Glutamatergic neuron (in vitro differentiated cells): ENCODE results near the gene MANSC1. TPM values are rescaled to one million over a fixed set of nuclear protein-coding genes. Genes with fewer than 3 reads are reported as not detected.
"Not testable (repeated sequence)": the region's sequence is repeated elsewhere in the genome, so short reads cannot be mapped to it uniquely, and the experiment has no call there.

ENCODE experiments used
- DNase-seq: peaks from one replicate; pipeline ENCODE4 v3.0.0; 2022
- H3K27ac Mint-ChIP-seq: one replicate; pipeline ENCODE4 v1.8.0; 2020; ENCODE audit warnings: mild to moderate bottlenecking, mixed read lengths, inconsistent platforms; ENCODE audit not compliant: unreplicated experiment
- H3K27me3 Mint-ChIP-seq: one replicate; pipeline ENCODE4 v1.8.0; 2020; ENCODE audit warnings: mild to moderate bottlenecking, moderate library complexity, mixed read lengths, inconsistent platforms; ENCODE audit not compliant: unreplicated experiment
- H3K36me3 Mint-ChIP-seq: one replicate; pipeline ENCODE4 v1.8.0; 2020; ENCODE audit warnings: mild to moderate bottlenecking, mixed read lengths, inconsistent platforms; ENCODE audit not compliant: unreplicated experiment
- H3K4me1 Mint-ChIP-seq: one replicate; pipeline ENCODE4 v1.8.0; 2020; ENCODE audit warnings: mild to moderate bottlenecking, low read depth, mixed read lengths, inconsistent platforms; ENCODE audit not compliant: unreplicated experiment
- H3K4me3 Mint-ChIP-seq: one replicate; pipeline ENCODE4 v1.8.0; 2020; ENCODE audit warnings: mild to moderate bottlenecking, mixed read lengths, inconsistent platforms; ENCODE audit not compliant: unreplicated experiment
- H3K9me3 Mint-ChIP-seq: one replicate; pipeline ENCODE4 v1.8.0; 2020; ENCODE audit warnings: mild to moderate bottlenecking, moderate library complexity, mixed read lengths, inconsistent platforms; ENCODE audit not compliant: unreplicated experiment
- CTCF ChIP-seq: fragments of 200-600 bp; sonication (generic); IDR thresholded peaks from one replicate; pipeline ENCODE4 v1.5.0; 2021; ENCODE audit not compliant: partially characterized antibody, unreplicated experiment
- total RNA-seq: library from RNA; stranded (reverse); fragmentation: NEBNext Ultra II Directional; extraction: Animal tissue kit (Norgen Biotek cat#: 25700); gene quantifications from one replicate; pipeline ENCODE4 v1.2.1, GENCODE V29; 2021; ENCODE audit not compliant: unreplicated experiment

Gene MANSC1
- total RNA-seq, 1 donor from 2014 or later, result 2.0 TPM

- Mint-ChIP-seq H3K4me1 (no peaks in the 10 kb centered on the region), H3K27ac (no peak overlapping the region), H3K27me3 (peaks cover 2% of the 10 kb centered on the region), H3K36me3 (peaks cover 7% of the 10 kb centered on the region), H3K4me3 (no peak overlapping the region), H3K9me3 (peaks cover 2% of the 10 kb centered on the region)
- DNase-seq, result no peak
- TF ChIP-seq CTCF, result no peak
Observed at GRCh38 chr12:12326262-12326661, 23.8 kb downstream of the MANSC1 start.

- Mint-ChIP-seq H3K27ac (no peak overlapping the region), H3K27me3 (peaks cover 2% of the 10 kb centered on the region), H3K4me1 (peaks cover 5% of the 10 kb centered on the region), H3K9me3 (peaks cover 3% of the 10 kb centered on the region), H3K4me3 (no peak overlapping the region), H3K36me3 (peaks cover 7% of the 10 kb centered on the region)
- DNase-seq, result no peak
- no peak for TF ChIP-seq CTCF
Observed at GRCh38 chr12:12323591-12323990, 26.5 kb downstream of the MANSC1 start.

DNA sequence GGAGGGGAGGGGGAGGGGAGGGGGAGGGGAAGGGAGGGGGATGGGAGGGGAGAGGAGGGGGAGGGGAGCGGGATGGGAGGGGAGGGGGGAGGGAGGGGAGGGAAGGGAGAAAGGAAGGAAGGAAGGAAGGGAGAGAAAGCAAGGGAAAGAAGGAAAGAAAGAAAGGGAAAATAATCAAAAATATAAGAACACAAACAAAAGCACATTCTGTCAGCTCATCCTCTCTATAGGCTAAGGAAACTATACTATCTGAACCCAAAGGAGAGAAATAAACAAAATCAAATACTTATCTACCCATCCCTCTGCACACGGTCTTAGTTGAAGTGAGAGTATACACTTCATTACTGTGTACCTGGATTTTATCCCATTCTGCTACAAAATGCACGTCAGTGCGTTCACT is 26.9 kb downstream of the MANSC1 start:
- Mint-ChIP-seq H3K27me3 (peaks cover 2% of the 10 kb centered on the region), H3K4me1 (peaks cover 5% of the 10 kb centered on the region), H3K27ac (no peak overlapping the region), H3K9me3 (peaks cover 3% of the 10 kb centered on the region), H3K36me3 (peaks cover 7% of the 10 kb centered on the region), H3K4me3 (no peak overlapping the region)
- TF ChIP-seq CTCF, result no peak
- no peak for DNase-seq

- Mint-ChIP-seq H3K9me3 (peaks cover 3% of the 10 kb centered on the region), H3K27ac (no peak overlapping the region), H3K4me3 (peak overlapping the region; percentile 1), H3K36me3 (peaks cover 7% of the 10 kb centered on the region), H3K27me3 (no peaks in the 10 kb centered on the region), H3K4me1 (peaks cover 5% of the 10 kb centered on the region)
- DNase-seq, result no peak
- no peak for TF ChIP-seq CTCF
Observed at GRCh38 chr12:12319451-12320183, 30.4 kb downstream of the MANSC1 start.

- H3K27ac Mint-ChIP-seq, result no peak overlapping the region
- TF ChIP-seq CTCF, result no peak
- no peaks in the 10 kb centered on the region for H3K36me3 Mint-ChIP-seq
- peaks cover 5% of the 10 kb centered on the region for H3K4me1 Mint-ChIP-seq
- DNase-seq, result no peak
- H3K27me3 Mint-ChIP-seq, result no peaks in the 10 kb centered on the region
- peaks cover 4% of the 10 kb centered on the region for H3K9me3 Mint-ChIP-seq
- H3K4me3 Mint-ChIP-seq, result no peak overlapping the region
Observed at GRCh38 chr12:12315838-12316237, 34.2 kb downstream of the MANSC1 start.

DNA sequence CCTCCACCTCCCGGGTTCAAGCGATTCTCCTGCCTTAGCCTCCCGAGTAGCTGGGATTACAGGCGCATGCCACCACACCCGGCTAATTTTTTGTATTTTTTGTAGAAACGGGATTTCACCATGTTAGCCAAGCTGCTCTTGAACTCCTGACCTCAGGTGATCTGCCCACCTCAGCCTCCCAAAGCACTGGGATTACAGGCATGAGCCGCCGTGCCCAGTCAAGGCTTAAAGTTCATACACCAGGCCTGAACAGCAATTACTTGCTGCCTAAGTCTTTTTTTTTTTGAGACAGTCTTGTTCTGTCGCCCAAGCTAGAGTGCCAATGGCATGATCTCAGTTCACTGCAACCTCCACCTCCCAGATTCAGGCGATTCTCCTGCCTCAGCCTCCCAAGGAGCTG is 39.3 kb downstream of the MANSC1 start:
- H3K27ac Mint-ChIP-seq, DNase-seq, H3K9me3 Mint-ChIP-seq, H3K27me3 Mint-ChIP-seq, H3K4me3 Mint-ChIP-seq, H3K36me3 Mint-ChIP-seq, H3K4me1 Mint-ChIP-seq: not testable (repeated sequence)
